NCI-H1694 (cell line): ENCODE results near the gene MUC5B.

Experiments
- DNase-seq: peaks from one replicate; lab custom pipeline; 2025; lab: John Stamatoyannopoulos, UW

The MUC5B gene

GRCh38 chr11:1221848-1222311 lies 986 bp upstream of the MUC5B start:
- DNase-seq = no peak

- no peak for DNase-seq
Observed at GRCh38 chr11:1223346-1224110, 662 bp downstream of the MUC5B start.

- no peak for DNase-seq
Observed at GRCh38 chr11:1224111-1224490, 1.2 kb downstream of the MUC5B start.

- no peak for DNase-seq
Observed at GRCh38 chr11:1224491-1225385, 1.9 kb downstream of the MUC5B start.

- no peak for DNase-seq
Observed at GRCh38 chr11:1225386-1226225, 2.7 kb downstream of the MUC5B start.

GRCh38 chr11:1226226-1226985 lies 3.5 kb downstream of the MUC5B start:
- no peak for DNase-seq

- no peak for DNase-seq
Observed at GRCh38 chr11:1226986-1227550, 4.2 kb downstream of the MUC5B start.

- no peak for DNase-seq
Observed at GRCh38 chr11:1227551-1228100, 4.8 kb downstream of the MUC5B start.

- no peak for DNase-seq
Observed at GRCh38 chr11:1228101-1228821, 5.4 kb downstream of the MUC5B start.

- no peak for DNase-seq
Observed at GRCh38 chr11:1228921-1229451, 6.1 kb downstream of the MUC5B start.

GRCh38 chr11:1229471-1230120 lies 6.7 kb downstream of the MUC5B start:
- no peak for DNase-seq

GRCh38 chr11:1230121-1230455 lies 7.2 kb downstream of the MUC5B start:
- DNase-seq = no peak

GRCh38 chr11:1230456-1231395 lies 7.9 kb downstream of the MUC5B start:
- DNase-seq = no peak

GRCh38 chr11:1231396-1232020 lies 8.6 kb downstream of the MUC5B start:
- DNase-seq = no peak

- DNase-seq = no peak
Observed at GRCh38 chr11:1232021-1232882, 9.4 kb downstream of the MUC5B start.

- no peak for DNase-seq
Observed at GRCh38 chr11:1232883-1233321, 10.0 kb downstream of the MUC5B start.
